ENCODE results near the gene ANTKMT.
"Not testable (repeated sequence)": the region's sequence is repeated elsewhere in the genome, so short reads cannot be mapped to it uniquely, and the experiment has no call there.

Gene ANTKMT

GRCh38 chr16:712740-713250 is 8.2 kb upstream of the ANTKMT start:
- not testable (repeated sequence) for DNase-seq (ENCODE audit: low read depth in 2 of 2, low spot score in 1 of 2)

DNA sequence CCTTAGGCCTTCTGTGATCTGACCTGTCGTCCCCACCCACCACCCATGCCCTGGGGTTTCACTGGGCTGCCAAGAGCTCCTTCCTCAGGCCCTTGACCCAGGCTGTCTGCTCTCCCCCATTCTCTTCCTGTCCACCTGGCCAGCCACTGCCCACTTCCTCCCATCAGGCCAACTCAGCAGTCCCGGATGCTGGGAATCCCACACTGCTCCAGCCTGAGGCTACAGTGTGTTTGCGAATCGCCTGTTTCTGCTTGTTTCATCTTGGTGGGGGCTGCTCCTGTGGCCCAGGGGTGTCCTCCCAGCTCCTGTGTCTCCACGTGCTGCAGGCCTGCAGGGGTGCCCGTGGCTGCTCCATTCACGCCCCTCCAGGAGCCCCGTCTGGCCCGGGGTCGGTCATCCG is 6.9 kb upstream of the ANTKMT start:
- DNase-seq (ENCODE audit: low read depth in 2 of 2, low spot score in 1 of 2), result no peak

DNA sequence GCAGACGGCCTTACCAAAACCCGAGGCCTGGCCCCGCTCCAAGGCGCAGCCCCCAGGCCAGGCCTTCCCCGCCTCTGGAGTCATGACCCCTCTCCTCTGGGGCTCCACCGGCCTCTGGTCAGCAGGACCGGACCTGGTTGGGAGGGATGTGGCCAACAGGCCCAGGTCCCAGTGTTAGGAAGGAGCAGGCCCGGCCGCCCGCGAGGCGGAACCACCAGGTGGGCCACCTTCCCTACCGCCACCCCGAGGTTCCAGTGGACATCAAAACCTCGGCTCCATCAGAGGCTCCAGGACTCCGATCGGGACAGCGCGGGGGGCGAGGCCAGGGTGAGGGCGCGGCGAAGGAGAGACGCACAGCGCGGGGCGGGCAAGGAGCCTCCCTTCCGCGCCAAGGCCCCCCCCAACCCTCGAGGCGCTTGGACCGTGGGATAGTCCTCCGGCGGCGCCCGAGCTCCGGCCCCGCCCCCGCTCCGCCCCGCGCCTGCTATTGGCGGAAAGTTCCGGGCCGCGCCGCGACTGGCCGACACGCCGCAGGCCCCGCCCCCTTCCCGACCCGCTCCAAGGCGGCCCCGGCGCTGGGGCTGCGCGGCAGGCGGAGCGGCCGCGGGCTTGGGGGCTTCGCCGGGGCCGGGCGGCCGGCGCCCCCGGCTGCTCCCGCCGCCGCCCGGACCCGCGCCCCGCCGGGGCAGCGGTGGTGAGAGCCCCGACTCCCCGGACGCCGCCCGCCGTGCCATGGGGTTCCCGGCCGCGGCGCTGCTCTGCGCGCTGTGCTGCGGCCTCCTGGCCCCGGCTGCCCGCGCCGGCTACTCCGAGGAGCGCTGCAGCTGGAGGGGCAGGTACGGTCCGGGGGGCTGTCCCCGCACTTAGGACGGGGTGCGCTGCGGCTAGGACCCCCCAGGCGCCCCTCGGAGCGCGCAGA is 6.1 kb upstream of the ANTKMT start, which contains the start of gene METRN:
Gene METRN (plus strand): TSS at position 561 of the 919 bp plus-strand sequence. CDS start 172 bp downstream, at position 733.
- peak; percentile 67 to 78 for DNase-seq (ENCODE audit: low read depth in 2 of 2, low spot score in 1 of 2)

GRCh38 chr16:715477-716199 is 5.3 kb upstream of the ANTKMT start:
- no peak for DNase-seq (ENCODE audit: low read depth in 2 of 2, low spot score in 1 of 2)

DNA sequence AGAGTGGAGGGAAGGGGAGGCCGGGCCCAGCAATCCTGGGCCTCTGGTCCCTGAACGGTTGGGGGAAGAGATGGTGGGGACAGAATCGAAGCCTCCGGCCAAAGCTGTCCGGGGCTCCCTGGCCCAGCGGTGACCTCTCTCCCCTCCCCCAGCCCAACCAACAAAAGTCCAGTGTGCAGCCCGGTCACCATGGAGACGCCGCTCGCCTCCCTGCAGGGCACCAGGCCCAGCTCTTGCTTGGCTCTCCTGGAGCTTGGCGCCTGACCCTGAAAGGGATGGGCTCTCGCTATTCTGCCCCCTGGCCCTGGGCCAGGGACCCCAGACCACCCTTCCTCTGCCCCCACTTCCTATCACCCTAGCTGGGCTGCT is 4.8 kb upstream of the ANTKMT start:
- no peak for DNase-seq (ENCODE audit: low read depth in 2 of 2, low spot score in 1 of 2)

- DNase-seq (ENCODE audit: low read depth in 2 of 2, low spot score in 1 of 2), result no peak
These were observed 4.1 kb upstream of the ANTKMT start for GRCh38 chr16:716768-717325.

DNA sequence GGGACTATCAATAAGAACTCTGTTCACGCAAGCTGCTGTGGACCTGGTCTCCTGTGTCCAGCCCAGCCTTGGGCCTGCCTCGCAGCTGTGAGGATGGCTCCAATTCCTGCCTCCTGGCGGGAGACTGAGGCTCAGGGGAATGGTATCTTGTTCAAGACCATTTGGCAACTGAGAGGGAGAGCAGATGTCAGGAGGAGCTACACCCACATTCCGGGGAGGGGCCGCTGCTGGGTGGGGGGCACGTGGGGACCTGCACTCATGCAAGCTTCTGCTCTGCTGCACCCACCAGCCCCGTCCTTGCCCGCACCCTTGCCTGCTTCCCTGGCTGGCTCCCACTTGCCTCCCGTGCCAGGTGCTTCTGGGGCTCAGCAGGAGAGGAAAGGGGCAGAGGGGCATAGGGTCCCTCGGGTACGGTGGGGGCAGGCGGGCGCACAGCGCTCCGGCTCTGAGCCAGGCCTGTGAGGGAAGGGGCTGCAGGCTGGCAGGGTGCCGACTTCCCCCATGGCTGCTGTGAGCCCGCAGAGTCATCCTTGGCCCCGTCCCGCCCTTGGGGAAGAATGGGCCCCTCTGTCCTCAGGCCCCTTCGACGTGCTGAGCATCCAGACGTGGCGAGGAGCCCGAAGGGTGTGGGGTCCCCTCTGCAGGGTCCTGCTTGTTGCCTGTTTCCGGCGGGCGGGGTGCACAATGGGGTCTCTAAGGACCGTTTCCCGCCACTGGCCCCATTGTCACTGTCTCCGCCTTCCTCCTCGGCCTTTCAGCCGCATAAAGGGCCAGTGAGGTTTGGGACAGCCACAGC is 3.3 kb upstream of the ANTKMT start:
- no peak for DNase-seq (ENCODE audit: low read depth in 2 of 2, low spot score in 1 of 2)

DNA sequence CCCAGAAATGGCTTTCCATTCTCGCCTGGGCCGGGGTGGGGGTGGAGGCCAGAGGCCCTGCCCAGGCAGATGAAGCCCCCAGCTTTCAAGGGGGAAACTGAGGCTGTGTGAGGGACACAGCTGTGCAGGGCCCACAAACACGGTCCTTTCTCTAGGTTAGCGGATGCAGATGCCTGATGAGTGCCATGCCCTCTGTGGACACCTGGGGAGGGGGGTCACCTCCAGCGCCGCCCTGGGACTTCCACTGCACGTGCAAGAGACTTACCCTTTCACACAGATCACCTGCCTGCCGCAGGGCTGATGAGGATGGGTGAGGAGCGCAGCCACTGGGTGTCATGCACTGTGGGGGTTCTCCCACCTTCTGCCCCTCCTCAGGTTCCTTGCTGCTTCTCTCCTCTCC is 2.6 kb upstream of the ANTKMT start:
- DNase-seq (ENCODE audit: low read depth in 2 of 2, low spot score in 1 of 2), result no peak

DNA sequence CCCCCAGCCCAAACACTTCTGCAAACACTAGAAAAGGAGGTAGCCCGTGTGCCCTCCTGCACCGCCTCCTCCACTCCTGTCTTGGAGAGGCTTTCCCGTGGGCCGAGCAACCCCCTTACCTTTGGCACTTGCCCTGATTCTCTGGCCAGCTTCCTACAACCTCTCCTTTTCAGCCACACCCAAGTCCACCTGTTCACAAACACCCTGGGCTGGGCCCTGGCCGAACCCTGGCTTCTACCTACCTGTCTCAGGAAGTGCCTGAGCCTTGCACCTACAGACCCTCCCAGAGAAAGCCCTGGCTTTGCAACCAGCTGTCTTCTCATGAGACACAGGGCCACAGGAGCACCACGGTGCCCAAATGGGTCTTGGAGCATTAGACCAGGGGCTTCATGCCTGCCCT is 2.0 kb upstream of the ANTKMT start:
- no peak for DNase-seq (ENCODE audit: low read depth in 2 of 2, low spot score in 1 of 2)

GRCh38 chr16:719815-720446 is 1.0 kb upstream of the ANTKMT start:
- no peak for DNase-seq (ENCODE audit: low read depth in 2 of 2, low spot score in 1 of 2)

DNA sequence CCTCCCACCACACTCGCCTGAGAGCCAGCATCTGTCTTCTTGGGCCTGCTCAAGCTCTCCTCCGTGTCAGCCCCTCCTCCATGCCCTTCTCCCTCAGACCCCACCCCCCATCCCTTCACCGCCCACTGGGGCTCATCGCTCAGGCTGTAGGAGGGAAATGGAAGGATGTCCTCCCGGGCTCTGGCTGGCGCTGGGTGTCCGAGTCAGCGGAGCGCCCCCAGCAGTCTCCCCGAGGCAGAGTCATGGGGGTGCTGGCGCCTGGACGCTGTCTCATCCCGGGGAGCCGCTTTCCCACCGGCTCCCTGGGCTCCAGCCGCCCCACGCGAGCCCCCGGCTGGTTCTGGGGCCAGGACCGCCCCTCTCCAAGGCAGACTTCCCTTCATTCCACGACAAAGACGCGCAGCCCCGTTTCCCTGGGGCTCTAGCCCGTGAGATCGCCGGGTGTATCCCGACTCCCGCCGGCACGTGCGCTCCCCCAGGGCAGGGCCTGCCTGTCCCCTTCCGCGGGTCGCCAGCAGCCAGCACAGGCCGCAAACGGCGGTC is 428 bp upstream of the ANTKMT start:
- DNase-seq (ENCODE audit: low read depth in 2 of 2, low spot score in 1 of 2), result no peak

- no peak for DNase-seq (ENCODE audit: low read depth in 2 of 2, low spot score in 1 of 2)
These were observed 1.0 kb downstream of the ANTKMT start for GRCh38 chr16:721765-722540.

- DNase-seq (ENCODE audit: low read depth in 2 of 2, low spot score in 1 of 2), result no peak
These were observed 2.1 kb downstream of the ANTKMT start for GRCh38 chr16:722835-723633.

DNA sequence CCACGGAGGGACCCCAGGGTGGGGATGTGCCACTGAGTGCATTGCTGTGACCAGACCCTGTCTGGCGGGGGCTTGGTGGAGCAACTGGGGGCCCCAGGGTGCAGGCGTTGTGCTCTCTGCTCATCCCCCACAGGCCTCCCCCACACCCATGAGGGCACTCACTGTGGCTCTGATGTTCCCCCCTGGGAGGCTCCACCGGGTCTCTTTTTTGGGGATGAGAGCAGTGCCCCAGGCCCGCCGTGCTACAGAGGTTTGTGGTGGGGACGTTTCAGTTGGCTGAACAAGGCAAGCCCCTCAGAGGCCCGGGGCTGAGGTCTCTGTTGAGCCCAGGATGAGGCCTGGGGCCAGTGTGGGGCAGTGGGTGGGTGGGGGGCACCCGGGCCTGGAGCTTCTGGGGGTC is 2.7 kb downstream of the ANTKMT start:
- DNase-seq (ENCODE audit: low read depth in 2 of 2, low spot score in 1 of 2), result no peak

- no peak for DNase-seq (ENCODE audit: low read depth in 2 of 2, low spot score in 1 of 2)
These were observed 3.5 kb downstream of the ANTKMT start for GRCh38 chr16:724188-725040.

DNA sequence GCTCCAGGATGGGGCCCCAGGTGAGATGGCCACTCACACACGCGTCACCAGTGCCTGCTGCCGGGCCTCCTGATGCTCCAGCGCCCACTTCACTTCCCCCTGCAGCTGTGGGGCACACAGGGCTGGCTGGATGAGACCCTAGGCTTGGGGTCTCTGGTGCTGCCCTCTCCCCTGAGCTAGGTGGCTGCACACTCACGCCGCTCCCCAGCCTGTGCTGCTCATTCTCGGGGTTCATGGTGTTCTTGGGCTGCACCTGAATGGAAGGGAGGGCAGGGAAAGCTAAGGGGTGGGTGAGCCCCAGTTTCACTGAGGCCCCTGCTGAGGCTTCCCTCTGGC is 4.1 kb downstream of the ANTKMT start:
- DNase-seq (ENCODE audit: low read depth in 2 of 2, low spot score in 1 of 2), result no peak

DNA sequence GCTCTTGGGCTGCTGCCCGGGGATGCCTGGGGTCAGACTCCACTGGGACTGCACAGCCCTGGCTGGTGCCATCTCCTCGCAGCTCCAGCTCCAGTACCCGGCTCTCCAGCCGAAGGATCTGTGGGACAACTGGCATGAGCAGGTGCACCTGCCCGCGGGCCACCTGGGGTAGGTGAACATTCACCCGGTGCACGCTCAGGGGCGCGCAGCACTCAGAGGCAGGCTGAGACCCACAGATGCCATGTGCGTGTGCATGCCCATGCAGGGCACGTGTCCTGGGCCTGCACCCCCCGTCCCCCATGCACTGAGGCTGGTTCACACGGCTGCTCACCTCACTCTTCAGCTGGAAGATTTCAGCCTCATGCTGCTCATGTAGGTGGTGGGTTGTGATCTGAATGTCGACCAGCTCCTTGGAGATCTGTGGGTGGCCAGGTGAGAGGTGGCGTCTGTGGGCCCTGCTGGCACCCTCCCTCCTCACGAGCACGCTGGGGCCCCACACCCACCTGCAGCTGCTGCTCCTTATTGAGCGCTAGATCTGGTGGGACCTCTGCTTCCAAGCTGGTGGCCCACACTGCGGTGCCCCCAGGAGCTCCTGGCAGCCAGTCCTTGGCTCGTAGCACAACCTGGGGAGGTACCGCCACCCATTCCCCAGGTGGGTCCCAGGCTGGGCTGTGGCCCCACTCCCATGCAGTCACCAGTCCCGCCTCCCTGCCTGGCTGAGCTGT is 4.7 kb downstream of the ANTKMT start:
- no peak for DNase-seq (ENCODE audit: low read depth in 2 of 2, low spot score in 1 of 2)

GRCh38 chr16:726188-726437 is 5.2 kb downstream of the ANTKMT start:
- no peak for DNase-seq (ENCODE audit: low read depth in 2 of 2, low spot score in 1 of 2)

Data from stimulated activated CD8-positive, alpha-beta memory T cell treated with anti-CD3 and anti-CD28 coated beads, Interleukin-4, amount 100 ng/mL, for 4 hours (primary cell).